SH-SY5Y (cell line): ENCODE results near the gene APH1B.

Experiments used
- GATA2 ChIP-seq: IDR thresholded peaks from 2 replicates; pipeline ENCODE4 v1.6.1; 2011; ENCODE audit warnings: mild to moderate bottlenecking, low read depth, low read length
- GATA3 ChIP-seq: IDR thresholded peaks from 2 replicates; pipeline ENCODE4 v1.6.1; 2011; ENCODE audit warnings: low read depth, mild to moderate bottlenecking, low read length, moderate library complexity

APH1B gene

GRCh38 chr15:63244399-63244798 is 33.0 kb upstream of the APH1B start:
- TF ChIP-seq GATA3 (no peak), GATA2 (no peak)

GRCh38 chr15:63244976-63245645 is 32.3 kb upstream of the APH1B start:
- TF ChIP-seq GATA2, result no peak
- no peak for TF ChIP-seq GATA3

- TF ChIP-seq GATA2, result no peak
- no peak for TF ChIP-seq GATA3
Observed at GRCh38 chr15:63246691-63247469, 30.5 kb upstream of the APH1B start.

GRCh38 chr15:63250312-63250965 is 27.0 kb upstream of the APH1B start:
- TF ChIP-seq GATA3 (no peak), GATA2 (no peak)

- TF ChIP-seq GATA2, result no peak
Observed at GRCh38 chr15:63251701-63252100, 25.7 kb upstream of the APH1B start.

- TF ChIP-seq GATA3 (no peak), GATA2 (no peak)
Observed at GRCh38 chr15:63252292-63252691, 25.1 kb upstream of the APH1B start.

- TF ChIP-seq GATA3, result no peak
- no peak for TF ChIP-seq GATA2
Observed at GRCh38 chr15:63254991-63255390, 22.4 kb upstream of the APH1B start.

GRCh38 chr15:63255489-63255990 is 21.9 kb upstream of the APH1B start:
- TF ChIP-seq GATA2 (no peak), GATA3 (no peak)

GRCh38 chr15:63256433-63257274 is 20.8 kb upstream of the APH1B start:
- TF ChIP-seq GATA2 (no peak), GATA3 (no peak)

- TF ChIP-seq GATA2, result no peak
- no peak for TF ChIP-seq GATA3
Observed at GRCh38 chr15:63258658-63259057, 18.7 kb upstream of the APH1B start.

- TF ChIP-seq GATA3, result no peak
- no peak for TF ChIP-seq GATA2
Observed at GRCh38 chr15:63260791-63261190, 16.6 kb upstream of the APH1B start.

- TF ChIP-seq GATA2 (no peak), GATA3 (no peak)
Observed at GRCh38 chr15:63261311-63261710, 16.1 kb upstream of the APH1B start.

- TF ChIP-seq GATA3 (no peak), GATA2 (no peak)
Observed at GRCh38 chr15:63263519-63263918, 13.9 kb upstream of the APH1B start.
